K562 (cell line): ENCODE data around the gene N4BP2. TPM values are rescaled to one million over a fixed set of nuclear protein-coding genes. Genes with fewer than 3 reads are reported as not detected.

Experiments
- ATAC-seq: fragments of 200-7000 bp; cut with Tn5 transposase; 3 replicates; pipeline ENCODE4 v1.9.1; 2020; ENCODE audit warnings: moderate library complexity
- BruUV-seq: library from RNA; stranded (reverse); fragments of 400-500 nt; replicated peaks from 2 replicates; lab custom pipeline; 2021; lab: Mats Ljungman, UMichigan
- CTCF ChIA-PET: fragments of 300-600 bp; formaldehyde crosslinking; extraction: SDS; loops from one replicate; lab custom pipeline; 2021; ENCODE audit warnings: low intra/inter-chr PET ratio; lab: Yijun Ruan, JAX
- POLR2A ChIA-PET: fragments of 300-600, 350-650 bp; sonication (Branson Sonifier 250); formaldehyde crosslinking; extraction: SDS; loops from one replicate; lab custom pipeline; 2021; ENCODE audit warnings: antibody characterized with exemption, inconsistent platforms; lab: Yijun Ruan, JAX
- DNase-seq, 4 experiments: peaks; one replicate each; pipeline versions ENCODE4 v3.0.0 to v3.0.0-alpha.2; 2011 to 2018; ENCODE audit warnings: low spot score in 3 of 4, mixed read lengths in 3 of 4; ENCODE audit errors: extremely low read depth in 1 of 4
- FAIRE-seq: peaks from 2 replicates; lab custom pipeline; 2011; peaks lifted over from hg19 to GRCh38; lab: Jason Lieb, UNC
- H2AFZ ChIP-seq: 2 replicates; pipeline ENCODE4 v1.6.0; 2011; ENCODE audit warnings: low read depth, low read length, control low read depth, inconsistent platforms
- H3K27ac ChIP-seq: fragments of 200-600 bp; 3 replicates; pipeline ENCODE4 v1.8.0; 2011; ENCODE audit warnings: low read depth, mild to moderate bottlenecking, control low read depth, inconsistent platforms, low read length, moderate library complexity, mixed read lengths; ENCODE audit errors: extremely low read depth
- H3K27me3 ChIP-seq, 2 experiments: fragments of 300-600 bp in 1 of 2; 2 replicates in 1 of 2; 3 replicates in 1 of 2; pipeline versions ENCODE4 v1.6.0 to v1.8.0; 2011; ENCODE audit warnings: inconsistent platforms in 2 of 2, low read length in 2 of 2, mild to moderate bottlenecking in 1 of 2, mixed read lengths in 1 of 2, moderate library complexity in 1 of 2; ENCODE audit not compliant: control insufficient read depth in 2 of 2, insufficient read depth in 2 of 2
- H3K36me3 ChIP-seq: fragments of 300-600 bp; 3 replicates; pipeline ENCODE4 v1.8.0; 2011; ENCODE audit warnings: mild to moderate bottlenecking, low read length, inconsistent platforms; ENCODE audit not compliant: control insufficient read depth, insufficient read depth
- H3K4me1 ChIP-seq, 2 experiments: fragments of 200-600 bp in 1 of 2; replicated peaks in 1 of 2; 2 replicates in 1 of 2; 3 replicates in 1 of 2; pipeline versions ENCODE4 v1.5.1 to v1.8.0; 2011; ENCODE audit warnings: inconsistent platforms in 2 of 2, low read length in 2 of 2, mild to moderate bottlenecking in 1 of 2, mixed read lengths in 1 of 2, moderate library complexity in 1 of 2; ENCODE audit not compliant: control insufficient read depth in 2 of 2, insufficient read depth in 2 of 2
- H3K4me2 ChIP-seq: 2 replicates; pipeline ENCODE4 v1.6.1; 2011; ENCODE audit warnings: low read length, control low read depth, inconsistent platforms, mixed read lengths; ENCODE audit not compliant: insufficient read depth
- H3K4me3 ChIP-seq: fragments of 200-600 bp; sonication (generic), shearing (Covaris generic); 2 replicates; pipeline ENCODE4 v1.5.1; 2016; ENCODE audit warnings: control low read depth, inconsistent platforms
- H3K79me2 ChIP-seq: fragments of 200-600 bp; 3 replicates; pipeline ENCODE4 v1.8.0; 2011; ENCODE audit warnings: low read length, inconsistent platforms; ENCODE audit not compliant: control insufficient read depth, insufficient read depth
- H3K9ac ChIP-seq, 2 experiments: 2 replicates each; pipeline versions ENCODE4 v1.6.0 to v1.6.1; 2011; ENCODE audit warnings: low read depth in 2 of 2, low read length in 2 of 2, control low read depth in 1 of 2, inconsistent platforms in 1 of 2, mild to moderate bottlenecking in 1 of 2, mixed read lengths in 1 of 2; ENCODE audit not compliant: insufficient read depth in 1 of 2
- H3K9me1 ChIP-seq: one replicate; pipeline ENCODE4 v1.6.0; 2011; ENCODE audit warnings: inconsistent platforms, mild to moderate bottlenecking, low read length, moderate library complexity; ENCODE audit not compliant: control insufficient read depth, insufficient read depth
- H3K9me3 ChIP-seq: replicated peaks from 2 replicates; pipeline ENCODE4 v1.5.1; 2011; ENCODE audit warnings: low read depth, low read length, inconsistent platforms; ENCODE audit not compliant: control insufficient read depth, insufficient read depth
- H4K20me1 ChIP-seq: replicated peaks from 2 replicates; pipeline ENCODE4 v1.6.1; 2011; ENCODE audit warnings: low read length, inconsistent platforms, mixed read lengths; ENCODE audit not compliant: control insufficient read depth, insufficient read depth
- MCM3 ChIP-seq: fragments of 450-650 bp; IDR thresholded peaks from 2 replicates; pipeline ENCODE4 v1.6.1; 2016
- MECOM ChIP-seq: fragments of 250-450 bp; sonication (Bioruptor Pico); IDR thresholded peaks from 2 replicates; pipeline ENCODE4 v1.8.0; 2022; ENCODE audit warnings: inconsistent platforms
- POLR2G ChIP-seq: fragments of 200-400 bp; formaldehyde crosslinking; IDR thresholded peaks from 2 replicates; pipeline ENCODE4 v1.6.1; 2017; ENCODE audit warnings: low read depth, mild to moderate bottlenecking, antibody characterized with exemption, low read length, moderate library complexity
- RBFOX2 ChIP-seq: fragments of 200-400 bp; formaldehyde crosslinking; IDR thresholded peaks from 2 replicates; pipeline ENCODE4 v1.6.1; 2017; ENCODE audit warnings: low read depth, mild to moderate bottlenecking, low read length, moderate library complexity
- SP2 ChIP-seq: IDR thresholded peaks from 2 replicates; pipeline ENCODE4 v1.6.1; 2011; ENCODE audit warnings: mild to moderate bottlenecking, low read depth, low read length, moderate library complexity; ENCODE audit not compliant: poor library complexity, severe bottlenecking; ENCODE audit errors: extremely low read depth
- WGBS: fragments of 100-300 bp; shearing (Covaris generic); methylation state at CpG from one replicate; pipeline ENCODE4 v1.1.6; 2016; ENCODE audit warnings: low coverage, mixed read lengths; ENCODE audit not compliant: insufficient coverage; ENCODE audit errors: missing lambda C conversion rate; 5-methylcytosine and 5-hydroxymethylcytosine counted together
- in situ Hi-C: fragments of 300-500 bp; cut with MboI; formaldehyde crosslinking; loops from 4 replicates; pipeline ENCODE4 v1.15.0; 2018; ENCODE audit warnings: inconsistent platforms, mixed read lengths
- intact Hi-C: fragments of 100-400 bp; cut with micrococcal nuclease; formaldehyde crosslinking; loops from 2 replicates; pipeline ENCODE4 v1.14.2; 2022
- polyA plus RNA-seq, 8 experiments: library from polyadenylated mRNA; depleted of rRNA in 4 of 8; stranded (reverse) in 5 of 8; unstranded in 3 of 8; fragments of >200 nt; fragmentation: Nextera tagmentation in 2 of 8; fragmentation: Illumina TruSeq in 1 of 8; extraction: Ambion mirVana in 2 of 8; extraction: Trizol in 1 of 8; gene quantifications; 2 replicates each; pipeline versions ENCODE4 v1.2.1 to v1.2.3, GENCODE V29; 2011 to 2014; ENCODE audit warnings: inconsistent platforms in 1 of 8, missing spikeins in 1 of 8
- total RNA-seq, 7 experiments: library from RNA; depleted of rRNA in 6 of 7; stranded (reverse); fragments of >200 nt in 6 of 7; fragmentation: Illumina TruSeq in 2 of 7; extraction: Trizol in 2 of 7; gene quantifications; 2 replicates each; pipeline versions ENCODE4 v1.2.1 to v1.2.3, GENCODE V29; 2011 to 2021; ENCODE audit warnings: low replicate concordance in 1 of 7
- TF ChIP-seq, protein P1 (sequence below): fragments of 250-450 bp; sonication (Bioruptor Pico); IDR thresholded peaks from 2 replicates; pipeline ENCODE4 v1.8.0; 2022; ENCODE audit warnings: inconsistent platforms
- TF ChIP-seq, protein P2 (sequence below): fragments of 200-800 bp; sonication (Bioruptor generic); IDR thresholded peaks from 2 replicates; pipeline ENCODE4 v1.6.1; 2017; ENCODE audit warnings: missing genetic modification characterization, missing compliant biosample characterization
- TF ChIP-seq, protein P3 (sequence below), 2 experiments: fragments of 450-650 bp in 1 of 2; sonication (generic) in 1 of 2; formaldehyde crosslinking in 1 of 2; IDR thresholded peaks in 1 of 2; conservative IDR thresholded peaks in 1 of 2; 2 replicates each; pipeline versions ENCODE4 v1.6.1 to v1.8.1; 2016 to 2023; ENCODE audit warnings: mild to moderate bottlenecking in 2 of 2, moderate library complexity in 2 of 2, inconsistent platforms in 1 of 2, missing genetic modification reagents in 1 of 2
- TF ChIP-seq, protein P4 (sequence below): fragments of 450-650 bp; IDR thresholded peaks from 2 replicates; pipeline ENCODE4 v1.6.1; 2017; ENCODE audit warnings: antibody characterized with exemption, mild to moderate bottlenecking

N4BP2 gene
- total and polyA plus RNA-seq, 9 of the 15 experiments (the other 6 are each of a cell fraction or from before 2014, with no cell fraction given), result 2.7 to 12.6 (median 7.6) TPM

DNA sequence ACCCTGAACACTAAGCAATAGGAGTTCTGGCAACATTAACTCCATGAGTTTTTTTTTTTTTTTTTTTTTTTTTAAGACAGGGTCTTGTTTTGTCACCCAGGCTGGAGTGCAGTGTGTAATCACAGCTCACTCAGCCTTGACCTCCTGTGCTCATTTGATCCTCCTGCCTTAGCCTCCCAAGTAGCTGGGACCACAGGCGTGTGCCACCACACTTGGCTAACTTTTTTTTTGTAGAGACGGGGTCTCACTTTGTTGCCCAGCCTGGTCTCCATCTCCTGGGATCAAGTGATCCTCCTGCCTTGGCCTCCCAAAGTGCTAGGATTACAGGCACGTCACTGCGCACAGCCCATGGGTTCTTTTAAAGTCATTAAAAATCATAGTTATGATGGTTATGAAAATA is 145.2 kb downstream of the N4BP2 start (continued):
- TF ChIP-seq, protein P1, sequence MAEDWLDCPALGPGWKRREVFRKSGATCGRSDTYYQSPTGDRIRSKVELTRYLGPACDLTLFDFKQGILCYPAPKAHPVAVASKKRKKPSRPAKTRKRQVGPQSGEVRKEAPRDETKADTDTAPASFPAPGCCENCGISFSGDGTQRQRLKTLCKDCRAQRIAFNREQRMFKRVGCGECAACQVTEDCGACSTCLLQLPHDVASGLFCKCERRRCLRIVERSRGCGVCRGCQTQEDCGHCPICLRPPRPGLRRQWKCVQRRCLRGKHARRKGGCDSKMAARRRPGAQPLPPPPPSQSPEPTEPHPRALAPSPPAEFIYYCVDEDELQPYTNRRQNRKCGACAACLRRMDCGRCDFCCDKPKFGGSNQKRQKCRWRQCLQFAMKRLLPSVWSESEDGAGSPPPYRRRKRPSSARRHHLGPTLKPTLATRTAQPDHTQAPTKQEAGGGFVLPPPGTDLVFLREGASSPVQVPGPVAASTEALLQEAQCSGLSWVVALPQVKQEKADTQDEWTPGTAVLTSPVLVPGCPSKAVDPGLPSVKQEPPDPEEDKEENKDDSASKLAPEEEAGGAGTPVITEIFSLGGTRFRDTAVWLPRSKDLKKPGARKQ (CRISPR knock-in tag), result no peak
- no peak for TF ChIP-seq SP2
- TF ChIP-seq MCM3, result no peak
- TF ChIP-seq MECOM, result no peak
- TF ChIP-seq, protein P2, sequence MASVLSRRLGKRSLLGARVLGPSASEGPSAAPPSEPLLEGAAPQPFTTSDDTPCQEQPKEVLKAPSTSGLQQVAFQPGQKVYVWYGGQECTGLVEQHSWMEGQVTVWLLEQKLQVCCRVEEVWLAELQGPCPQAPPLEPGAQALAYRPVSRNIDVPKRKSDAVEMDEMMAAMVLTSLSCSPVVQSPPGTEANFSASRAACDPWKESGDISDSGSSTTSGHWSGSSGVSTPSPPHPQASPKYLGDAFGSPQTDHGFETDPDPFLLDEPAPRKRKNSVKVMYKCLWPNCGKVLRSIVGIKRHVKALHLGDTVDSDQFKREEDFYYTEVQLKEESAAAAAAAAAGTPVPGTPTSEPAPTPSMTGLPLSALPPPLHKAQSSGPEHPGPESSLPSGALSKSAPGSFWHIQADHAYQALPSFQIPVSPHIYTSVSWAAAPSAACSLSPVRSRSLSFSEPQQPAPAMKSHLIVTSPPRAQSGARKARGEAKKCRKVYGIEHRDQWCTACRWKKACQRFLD, result 0 out of 2 replicates have a peak, but pooled peaks have one; percentile 28

DNA sequence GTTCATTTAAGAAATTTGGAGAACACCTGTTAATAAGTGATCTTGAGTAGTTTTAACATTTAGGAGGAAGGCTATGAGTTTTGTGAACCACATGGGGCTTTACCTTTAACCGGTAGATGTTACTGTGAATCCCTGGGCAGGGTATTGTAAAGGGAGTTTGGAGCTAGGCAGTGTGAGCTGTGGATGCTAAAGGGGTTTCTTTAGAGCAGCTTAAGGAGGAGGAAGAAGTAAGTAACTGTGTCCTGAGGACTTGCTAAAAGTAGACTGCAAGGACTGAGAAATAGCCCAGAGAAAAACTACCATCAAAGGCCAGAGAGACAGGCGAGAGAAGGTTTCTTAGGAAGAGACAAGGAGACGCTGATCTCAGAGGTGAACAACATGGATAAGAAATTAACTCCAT is 145.8 kb downstream of the N4BP2 start:
- in situ Hi-C loops, result no loop called here
- no peaks in the 10 kb centered on the region for H3K9me1 ChIP-seq
- BruUV-seq, result no TSS peak
- CTCF ChIA-PET, result no interaction called here
- H2AFZ ChIP-seq, result peak overlapping the region; percentile 73
- H3K4me3 ChIP-seq, result 0 out of 2 replicates have a peak overlapping the region, but pooled peaks have one; percentile 3
- H3K36me3 ChIP-seq, result peaks cover 2% of the 10 kb centered on the region; the same call in 1 of the 3 replicates
- peak overlapping the region; percentile 85 for H3K27ac ChIP-seq
- TF ChIP-seq, protein P3, sequence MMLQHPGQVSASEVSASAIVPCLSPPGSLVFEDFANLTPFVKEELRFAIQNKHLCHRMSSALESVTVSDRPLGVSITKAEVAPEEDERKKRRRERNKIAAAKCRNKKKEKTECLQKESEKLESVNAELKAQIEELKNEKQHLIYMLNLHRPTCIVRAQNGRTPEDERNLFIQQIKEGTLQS (IDR thresholded peaks at IDR 0.05), result no peak
- TF ChIP-seq, protein P3 (CRISPR knock-in tag; conservative IDR thresholded peaks at IDR 0.05), result no peak
- TF ChIP-seq RBFOX2, result 0 out of 2 replicates have a peak, but pooled peaks have one; percentile 7
- no peak for TF ChIP-seq POLR2G
- TF ChIP-seq, protein P4, sequence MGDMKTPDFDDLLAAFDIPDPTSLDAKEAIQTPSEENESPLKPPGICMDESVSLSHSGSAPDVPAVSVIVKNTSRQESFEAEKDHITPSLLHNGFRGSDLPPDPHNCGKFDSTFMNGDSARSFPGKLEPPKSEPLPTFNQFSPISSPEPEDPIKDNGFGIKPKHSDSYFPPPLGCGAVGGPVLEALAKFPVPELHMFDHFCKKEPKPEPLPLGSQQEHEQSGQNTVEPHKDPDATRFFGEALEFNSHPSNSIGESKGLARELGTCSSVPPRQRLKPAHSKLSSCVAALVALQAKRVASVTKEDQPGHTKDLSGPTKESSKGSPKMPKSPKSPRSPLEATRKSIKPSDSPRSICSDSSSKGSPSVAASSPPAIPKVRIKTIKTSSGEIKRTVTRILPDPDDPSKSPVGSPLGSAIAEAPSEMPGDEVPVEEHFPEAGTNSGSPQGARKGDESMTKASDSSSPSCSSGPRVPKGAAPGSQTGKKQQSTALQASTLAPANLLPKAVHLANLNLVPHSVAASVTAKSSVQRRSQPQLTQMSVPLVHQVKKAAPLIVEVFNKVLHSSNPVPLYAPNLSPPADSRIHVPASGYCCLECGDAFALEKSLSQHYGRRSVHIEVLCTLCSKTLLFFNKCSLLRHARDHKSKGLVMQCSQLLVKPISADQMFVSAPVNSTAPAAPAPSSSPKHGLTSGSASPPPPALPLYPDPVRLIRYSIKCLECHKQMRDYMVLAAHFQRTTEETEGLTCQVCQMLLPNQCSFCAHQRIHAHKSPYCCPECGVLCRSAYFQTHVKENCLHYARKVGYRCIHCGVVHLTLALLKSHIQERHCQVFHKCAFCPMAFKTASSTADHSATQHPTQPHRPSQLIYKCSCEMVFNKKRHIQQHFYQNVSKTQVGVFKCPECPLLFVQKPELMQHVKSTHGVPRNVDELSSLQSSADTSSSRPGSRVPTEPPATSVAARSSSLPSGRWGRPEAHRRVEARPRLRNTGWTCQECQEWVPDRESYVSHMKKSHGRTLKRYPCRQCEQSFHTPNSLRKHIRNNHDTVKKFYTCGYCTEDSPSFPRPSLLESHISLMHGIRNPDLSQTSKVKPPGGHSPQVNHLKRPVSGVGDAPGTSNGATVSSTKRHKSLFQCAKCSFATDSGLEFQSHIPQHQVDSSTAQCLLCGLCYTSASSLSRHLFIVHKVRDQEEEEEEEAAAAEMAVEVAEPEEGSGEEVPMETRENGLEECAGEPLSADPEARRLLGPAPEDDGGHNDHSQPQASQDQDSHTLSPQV, result peak; percentile 25; the same call in 1 of the 2 replicates
- TF ChIP-seq, all 486 proteins: peak for 2
- ATAC-seq (no peak), FAIRE-seq (no peak), DNase-seq (no peak)
- Histone ChIP-seq H3K79me2 (peaks cover 98% of the 10 kb centered on the region), H3K27me3 (no peaks in the 10 kb centered on the region), H4K20me1 (no peaks in the 10 kb centered on the region), H3K4me2 (0 out of 2 replicates have a peak overlapping the region, but pooled peaks have one; percentile 19), H3K9me3 (no peaks in the 10 kb centered on the region), H3K4me1 (peaks cover 30 to 43% of the 10 kb centered on the region in 2 experiments; a peak in 4 of 5 replicates), H3K9ac (peak overlapping the region in 1 of 2 experiments; percentile 55; a peak in 3 of 4 replicates)
- WGBS, result 52% methylated on average over 3 of the region's 3 CpGs
- intact Hi-C loops, result no loop called here
- POLR2A ChIA-PET, result interaction anchor here (0.6 kb wide), 1 partner anchor 19 kb away, joined by 3 read pairs; no protein-coding TSS in a partner anchor
